MM.1S (cell line): ENCODE data around the gene MYL9.

Source experiments
- DNase-seq: peaks from one replicate; pipeline ENCODE4 v3.0.0-alpha.2; 2015
- H2AFZ ChIP-seq: fragments of 300-600 bp; sonication (generic); 2 replicates; pipeline ENCODE4 v1.6.0; 2016; ENCODE audit warnings: antibody characterized with exemption, low read length
- H3F3A ChIP-seq: fragments of 300-600 bp; sonication (generic); 2 replicates; pipeline ENCODE4 v1.6.1; 2016; ENCODE audit warnings: mild to moderate bottlenecking, antibody characterized with exemption, low read length, moderate library complexity, mixed read lengths; ENCODE audit not compliant: insufficient read depth
- H3K27ac ChIP-seq: fragments of 300-600 bp; sonication (generic); 2 replicates; pipeline ENCODE4 v1.5.1; 2016; ENCODE audit warnings: mild to moderate bottlenecking, low read length
- H3K27me3 ChIP-seq: fragments of 300-600 bp; sonication (generic); replicated peaks from 2 replicates; pipeline ENCODE4 v1.6.0; 2016; ENCODE audit warnings: low read length; ENCODE audit not compliant: insufficient read depth
- H3K36me3 ChIP-seq: fragments of 300-600 bp; sonication (generic); replicated peaks from 2 replicates; pipeline ENCODE4 v1.6.1; 2016; ENCODE audit warnings: mild to moderate bottlenecking, low read length, mixed read lengths; ENCODE audit not compliant: insufficient read depth
- H3K4me1 ChIP-seq: fragments of 300-600 bp; sonication (generic); 2 replicates; pipeline ENCODE4 v1.6.1; 2016; ENCODE audit warnings: low read length, mixed read lengths
- H3K4me2 ChIP-seq: fragments of 300-600 bp; sonication (generic); 2 replicates; pipeline ENCODE4 v1.6.0; 2016; ENCODE audit warnings: low read depth, low read length
- H3K4me3 ChIP-seq: fragments of 300-600 bp; sonication (generic); 2 replicates; pipeline ENCODE4 v1.5.1; 2016; ENCODE audit warnings: low read length, mixed read lengths
- H3K79me2 ChIP-seq: fragments of 300-600 bp; sonication (generic); 2 replicates; pipeline ENCODE4 v1.6.1; 2016; ENCODE audit warnings: mixed run types, low read length, mixed read lengths
- H3K9ac ChIP-seq: fragments of 300-600 bp; sonication (generic); 2 replicates; pipeline ENCODE4 v1.6.1; 2016; ENCODE audit warnings: low read length, mixed read lengths
- H3K9me2 ChIP-seq: fragments of 300-600 bp; sonication (generic); replicated peaks from 2 replicates; pipeline ENCODE4 v1.6.1; 2016; ENCODE audit warnings: mild to moderate bottlenecking, low read length, mixed read lengths; ENCODE audit not compliant: insufficient read depth
- H3K9me3 ChIP-seq: fragments of 300-600 bp; sonication (generic); replicated peaks from 2 replicates; pipeline ENCODE4 v1.6.1; 2016; ENCODE audit warnings: mild to moderate bottlenecking, low read length, mixed read lengths; ENCODE audit not compliant: insufficient read depth
- H4K20me1 ChIP-seq: fragments of 300-600 bp; sonication (generic); 2 replicates; pipeline ENCODE4 v1.6.1; 2016; ENCODE audit warnings: mild to moderate bottlenecking, low read length, moderate library complexity, mixed read lengths; ENCODE audit not compliant: insufficient read depth
- EZH2 ChIP-seq: fragments of 300-600 bp; sonication (generic); optimal IDR thresholded peaks from 2 replicates; pipeline ENCODE3; 2017; ENCODE audit warnings: low read depth, mild to moderate bottlenecking, antibody characterized with exemption, low read length, mixed read lengths
- EZH2phosphoT487 ChIP-seq: fragments of 300-600 bp; sonication (generic); IDR thresholded peaks from 2 replicates; pipeline ENCODE4 v1.6.1; 2018; ENCODE audit warnings: antibody characterized with exemption, low read length
- TF ChIP-seq, protein P1 (sequence below): fragments of 300-600 bp; sonication (generic); IDR thresholded peaks from 2 replicates; pipeline ENCODE4 v1.5.1; 2016; ENCODE audit warnings: antibody characterized with exemption, low read length, mixed read lengths

Gene MYL9

DNA sequence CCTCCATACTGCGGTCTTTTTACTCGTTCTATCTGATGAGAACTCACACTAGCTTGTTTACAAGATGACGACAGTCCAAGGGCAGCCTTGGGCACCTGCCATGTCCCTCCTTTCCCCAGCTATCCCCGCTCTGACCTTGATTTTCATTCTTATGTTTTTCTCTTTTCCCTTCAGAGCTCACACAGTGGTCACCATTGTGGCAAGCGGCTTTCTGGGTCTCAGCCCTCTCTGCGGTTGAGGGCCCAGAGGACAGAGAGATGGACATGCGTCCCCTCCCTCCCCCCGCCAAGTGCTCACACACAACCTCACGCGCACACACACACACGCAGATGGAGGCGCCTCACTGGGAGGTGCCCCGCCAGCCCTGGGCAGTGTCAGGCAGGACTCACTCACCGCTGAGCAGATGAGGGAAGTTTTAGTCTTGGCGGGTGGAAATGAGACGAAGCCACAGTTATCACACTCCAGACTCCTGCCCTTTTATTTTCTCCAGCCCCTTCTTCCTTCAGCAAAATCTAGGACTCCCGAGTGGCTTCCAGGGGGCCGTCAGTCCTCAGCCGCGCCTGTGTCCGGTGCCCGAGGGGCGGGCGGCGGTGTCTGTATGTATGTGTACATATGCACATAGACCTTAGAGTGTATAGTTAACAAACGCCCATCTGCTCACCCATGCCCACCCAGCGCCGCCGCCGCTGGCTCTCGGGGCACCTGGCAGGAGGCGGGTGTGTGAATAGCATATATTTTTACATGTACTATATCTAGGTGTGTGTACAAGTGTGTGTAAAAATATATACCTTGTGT is 13.8 kb upstream of the MYL9 start:
- Histone ChIP-seq H3K4me1 (peaks cover 4% of the 10 kb centered on the region), H3K9me3 (no peaks in the 10 kb centered on the region), H3K4me3 (no peak overlapping the region), H3K9ac (no peak overlapping the region), H2AFZ (no peak overlapping the region), H4K20me1 (no peaks in the 10 kb centered on the region), H3K9me2 (no peaks in the 10 kb centered on the region), H3F3A (no peaks in the 10 kb centered on the region), H3K27me3 (no peaks in the 10 kb centered on the region), H3K27ac (no peak overlapping the region), H3K79me2 (no peaks in the 10 kb centered on the region), H3K36me3 (no peaks in the 10 kb centered on the region), H3K4me2 (no peak overlapping the region)
- DNase-seq = no peak
- no peak for TF ChIP-seq EZH2phosphoT487
- TF ChIP-seq, protein P1, sequence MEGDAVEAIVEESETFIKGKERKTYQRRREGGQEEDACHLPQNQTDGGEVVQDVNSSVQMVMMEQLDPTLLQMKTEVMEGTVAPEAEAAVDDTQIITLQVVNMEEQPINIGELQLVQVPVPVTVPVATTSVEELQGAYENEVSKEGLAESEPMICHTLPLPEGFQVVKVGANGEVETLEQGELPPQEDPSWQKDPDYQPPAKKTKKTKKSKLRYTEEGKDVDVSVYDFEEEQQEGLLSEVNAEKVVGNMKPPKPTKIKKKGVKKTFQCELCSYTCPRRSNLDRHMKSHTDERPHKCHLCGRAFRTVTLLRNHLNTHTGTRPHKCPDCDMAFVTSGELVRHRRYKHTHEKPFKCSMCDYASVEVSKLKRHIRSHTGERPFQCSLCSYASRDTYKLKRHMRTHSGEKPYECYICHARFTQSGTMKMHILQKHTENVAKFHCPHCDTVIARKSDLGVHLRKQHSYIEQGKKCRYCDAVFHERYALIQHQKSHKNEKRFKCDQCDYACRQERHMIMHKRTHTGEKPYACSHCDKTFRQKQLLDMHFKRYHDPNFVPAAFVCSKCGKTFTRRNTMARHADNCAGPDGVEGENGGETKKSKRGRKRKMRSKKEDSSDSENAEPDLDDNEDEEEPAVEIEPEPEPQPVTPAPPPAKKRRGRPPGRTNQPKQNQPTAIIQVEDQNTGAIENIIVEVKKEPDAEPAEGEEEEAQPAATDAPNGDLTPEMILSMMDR = no peak
- no peak for TF ChIP-seq EZH2

DNA sequence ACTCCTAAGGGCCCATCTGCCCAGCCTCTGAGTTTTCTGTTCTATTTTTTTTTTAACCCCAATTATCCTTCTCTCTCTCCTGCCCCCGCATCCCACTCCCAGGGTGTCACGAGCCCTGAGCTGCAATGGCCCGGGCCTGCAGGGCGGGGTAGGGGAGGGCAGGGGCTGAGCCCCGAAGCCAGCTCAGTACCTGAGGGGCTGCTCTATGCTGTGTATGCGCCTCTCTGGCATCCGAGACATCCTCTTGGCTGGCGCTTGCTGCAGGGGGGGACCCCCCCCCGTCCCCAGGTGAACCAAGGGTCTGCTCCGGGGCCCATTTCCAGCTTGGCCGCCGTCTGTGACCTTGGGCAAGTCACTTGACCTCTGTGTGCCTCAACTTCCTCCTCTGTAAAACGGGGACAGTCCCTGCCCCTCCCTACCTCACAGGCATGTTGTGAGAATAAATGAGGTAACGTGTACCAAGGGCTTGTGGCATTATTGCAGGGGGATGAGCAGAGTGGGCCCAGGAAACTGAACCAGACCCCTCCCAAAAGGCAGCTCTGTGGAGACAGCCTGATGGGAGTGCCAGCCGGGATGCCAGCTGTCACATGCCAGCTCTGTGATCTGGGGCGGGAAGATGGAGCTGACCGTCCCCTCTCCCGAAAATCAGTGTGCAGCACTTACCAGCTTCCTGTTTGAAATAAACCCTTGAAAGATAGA is 13.0 kb upstream of the MYL9 start:
- no peak overlapping the region for H3K9ac ChIP-seq
- no peak overlapping the region for H3K4me2 ChIP-seq
- H3K4me3 ChIP-seq = no peak overlapping the region
- H3K27ac ChIP-seq = no peak overlapping the region
- H3K4me1 ChIP-seq = peaks cover 4% of the 10 kb centered on the region
- no peaks in the 10 kb centered on the region for H3K79me2 ChIP-seq
- no peaks in the 10 kb centered on the region for H3K36me3 ChIP-seq
- H4K20me1 ChIP-seq = no peaks in the 10 kb centered on the region
- TF ChIP-seq EZH2 = no peak
- TF ChIP-seq, protein P1 = no peak
- TF ChIP-seq EZH2phosphoT487 = no peak
- H3F3A ChIP-seq = no peaks in the 10 kb centered on the region
- H3K27me3 ChIP-seq = no peaks in the 10 kb centered on the region
- no peaks in the 10 kb centered on the region for H3K9me2 ChIP-seq
- DNase-seq = no peak
- no peak overlapping the region for H2AFZ ChIP-seq
- H3K9me3 ChIP-seq = no peaks in the 10 kb centered on the region

DNA sequence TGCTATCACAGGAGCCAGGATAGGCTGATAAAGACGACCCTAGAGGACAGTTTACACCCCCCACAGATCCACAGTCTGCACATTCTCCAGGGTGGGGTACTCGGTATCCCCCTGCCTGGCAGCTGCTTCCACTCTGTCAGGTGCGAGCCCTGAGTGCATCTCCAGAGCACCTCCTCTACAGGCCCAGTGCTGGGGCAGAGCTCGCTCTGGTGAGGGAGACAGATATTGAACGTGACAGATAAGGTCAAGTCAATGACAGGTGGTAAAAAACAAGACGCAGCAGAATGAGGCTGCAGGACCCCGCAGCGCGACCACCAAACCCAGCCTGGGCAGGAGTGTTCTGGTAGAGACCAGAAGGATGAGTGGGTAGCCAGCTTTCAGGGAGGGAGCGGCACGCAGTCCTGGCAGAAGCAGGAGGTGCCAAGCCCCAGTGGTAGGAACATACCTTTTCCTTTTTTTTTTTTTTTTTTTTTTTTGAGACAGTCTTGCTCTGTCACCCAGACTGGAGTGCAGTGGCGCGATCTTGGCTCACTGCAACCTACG is 12.4 kb upstream of the MYL9 start:
- no peak overlapping the region for H3K4me2 ChIP-seq
- no peaks in the 10 kb centered on the region for H3K36me3 ChIP-seq
- H3K27ac ChIP-seq = no peak overlapping the region
- H3K79me2 ChIP-seq = no peaks in the 10 kb centered on the region
- TF ChIP-seq, protein P1 = no peak
- TF ChIP-seq EZH2phosphoT487 (no peak), EZH2 (no peak)
- H3K9ac ChIP-seq = no peak overlapping the region
- peaks cover 4% of the 10 kb centered on the region for H3K4me1 ChIP-seq
- no peaks in the 10 kb centered on the region for H3K9me2 ChIP-seq
- no peaks in the 10 kb centered on the region for H3K27me3 ChIP-seq
- no peaks in the 10 kb centered on the region for H3K9me3 ChIP-seq
- H4K20me1 ChIP-seq = no peaks in the 10 kb centered on the region
- no peak overlapping the region for H3K4me3 ChIP-seq
- H3F3A ChIP-seq = no peaks in the 10 kb centered on the region
- no peak overlapping the region for H2AFZ ChIP-seq
- no peak for DNase-seq
